Thyroid gland (tissue), 4 donors: Measurements from ENCODE around the gene DYNLT1. TPM values are rescaled to one million over a fixed set of nuclear protein-coding genes. Genes with fewer than 3 reads are reported as not detected.
A peak's percentile ranks its signal among the peaks of the same experiment; 100 is the strongest.

Source experiments
- DNase-seq, 2 donors: peaks; one replicate each; pipeline ENCODE4 v3.0.0-alpha.2; 2019
- H3K27ac ChIP-seq, 3 donors: fragments of 200-600 bp; sonication (generic); 1 replicate in 2 of 3; 2 replicates in 1 of 3; pipeline ENCODE4 v1.5.1; 2016 to 2019; ENCODE audit warnings: mild to moderate bottlenecking in 1 of 3, moderate library complexity in 1 of 3
- H3K27me3 ChIP-seq: fragments of 200-600 bp; sonication (generic); one replicate; pipeline ENCODE4 v1.5.1; 2019
- H3K36me3 ChIP-seq, 2 donors: fragments of 200-600 bp; sonication (generic); one replicate each; pipeline ENCODE4 v1.5.1; 2016 to 2019
- H3K4me1 ChIP-seq, 2 donors: fragments of 200-600 bp; sonication (generic); one replicate each; pipeline ENCODE4 v1.5.1; 2017 to 2019
- H3K4me3 ChIP-seq, 3 donors: fragments of 200-600 bp; sonication (generic); replicated peaks in 1 of 3; 1 replicate in 2 of 3; 2 replicates in 1 of 3; pipeline ENCODE4 v1.5.1; 2016; ENCODE audit warnings: mild to moderate bottlenecking in 1 of 3
- H3K9me3 ChIP-seq: fragments of 200-600 bp; sonication (generic); one replicate; pipeline ENCODE4 v1.5.1; 2017
- POLR2A ChIP-seq, 2 donors: fragments of 450-650 bp; IDR thresholded peaks; one replicate each; pipeline ENCODE4 v1.6.1; 2017; ENCODE audit warnings: antibody characterized with exemption in 2 of 2, mild to moderate bottlenecking in 2 of 2, moderate library complexity in 1 of 2
- WGBS, 2 donors: methylation state at CpG; one replicate each; pipeline ENCODE4 v1.1.5; 2017; 5-methylcytosine and 5-hydroxymethylcytosine counted together
- intact Hi-C: fragments of 100-400 bp; cut with DNase I; formaldehyde crosslinking; loops from one replicate; pipeline ENCODE4 v1.15.1; 2023
- total RNA-seq, 4 donors: library from RNA; depleted of rRNA; stranded (reverse); fragments of >200 nt; gene quantifications; one replicate each; pipeline ENCODE4 v1.2.3, GENCODE V29; 2016
- TF ChIP-seq, protein P1 (sequence below), 6 experiments: fragments of 200-600 bp in 3 of 6; fragments of 450-650 bp in 3 of 6; sonication (generic) in 3 of 6; IDR thresholded peaks; one replicate each; pipeline ENCODE4 v1.5.1; 2016 to 2019; ENCODE audit warnings: antibody characterized with exemption in 6 of 6, mild to moderate bottlenecking in 2 of 6, inconsistent platforms in 1 of 6, moderate library complexity in 1 of 6

DYNLT1 gene
- total RNA-seq, 4 donors from 2014 or later: 76.6 to 113 (median 93.4) TPM

DNA sequence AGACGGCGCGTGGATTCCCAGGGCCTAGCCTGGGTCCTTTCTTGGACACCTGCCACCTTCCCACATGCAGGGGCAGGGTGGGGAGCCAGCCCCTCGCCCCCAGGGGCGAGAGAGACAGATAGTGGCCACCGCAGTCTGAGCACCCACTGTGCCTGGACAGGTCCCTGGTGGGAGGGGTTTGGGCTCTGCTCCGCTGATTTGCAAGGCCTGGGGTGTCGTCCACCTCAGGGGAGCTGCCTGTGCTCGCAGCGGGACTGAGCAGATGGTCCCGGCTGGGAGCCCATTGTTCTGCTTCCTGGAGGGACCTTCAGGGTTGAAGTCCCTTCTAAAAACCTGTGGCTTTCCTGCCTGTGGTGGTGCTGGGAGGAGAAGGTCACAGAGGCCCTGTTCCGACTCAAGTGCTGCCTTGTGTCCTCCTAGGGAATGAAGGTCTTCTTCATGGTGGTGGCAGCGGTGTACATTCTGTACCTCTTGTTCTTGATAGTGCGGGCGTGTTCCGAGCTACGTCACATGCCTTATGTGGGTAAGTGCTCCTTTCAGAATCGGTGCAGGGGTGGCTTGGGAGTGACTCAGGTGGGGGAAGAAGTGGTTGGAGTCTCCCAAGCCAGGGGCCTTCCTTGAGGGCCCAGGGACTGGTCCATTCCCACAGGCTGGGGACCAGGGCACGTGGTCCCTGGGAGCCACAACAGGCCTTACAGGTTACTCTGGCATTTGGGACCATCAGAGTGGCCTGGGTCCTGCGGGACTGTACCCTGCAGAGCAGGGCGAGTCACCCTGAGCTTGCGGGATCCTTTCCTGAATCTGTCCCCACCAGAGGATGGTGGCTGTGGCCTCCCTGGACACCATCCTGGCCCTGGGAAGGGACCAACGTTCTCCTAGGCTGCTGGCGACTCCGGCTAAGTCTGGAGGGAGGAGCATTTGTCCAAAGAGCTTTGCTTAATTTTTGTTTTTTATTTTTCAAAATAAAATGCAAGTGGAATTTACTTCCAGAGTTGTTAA is 19.6 kb downstream of the DYNLT1 start:
- H3K4me1 ChIP-seq: peaks cover 22 to 23% of the 10 kb centered on the region in 2 donors
- no peaks in the 10 kb centered on the region for H3K27me3 ChIP-seq
- H3K27ac ChIP-seq: peak overlapping the region; percentile 56 to 86 (median 85)
- H3K36me3 ChIP-seq: no peaks in the 10 kb centered on the region
- no peak overlapping the region for H3K4me3 ChIP-seq
- TF ChIP-seq, protein P1, sequence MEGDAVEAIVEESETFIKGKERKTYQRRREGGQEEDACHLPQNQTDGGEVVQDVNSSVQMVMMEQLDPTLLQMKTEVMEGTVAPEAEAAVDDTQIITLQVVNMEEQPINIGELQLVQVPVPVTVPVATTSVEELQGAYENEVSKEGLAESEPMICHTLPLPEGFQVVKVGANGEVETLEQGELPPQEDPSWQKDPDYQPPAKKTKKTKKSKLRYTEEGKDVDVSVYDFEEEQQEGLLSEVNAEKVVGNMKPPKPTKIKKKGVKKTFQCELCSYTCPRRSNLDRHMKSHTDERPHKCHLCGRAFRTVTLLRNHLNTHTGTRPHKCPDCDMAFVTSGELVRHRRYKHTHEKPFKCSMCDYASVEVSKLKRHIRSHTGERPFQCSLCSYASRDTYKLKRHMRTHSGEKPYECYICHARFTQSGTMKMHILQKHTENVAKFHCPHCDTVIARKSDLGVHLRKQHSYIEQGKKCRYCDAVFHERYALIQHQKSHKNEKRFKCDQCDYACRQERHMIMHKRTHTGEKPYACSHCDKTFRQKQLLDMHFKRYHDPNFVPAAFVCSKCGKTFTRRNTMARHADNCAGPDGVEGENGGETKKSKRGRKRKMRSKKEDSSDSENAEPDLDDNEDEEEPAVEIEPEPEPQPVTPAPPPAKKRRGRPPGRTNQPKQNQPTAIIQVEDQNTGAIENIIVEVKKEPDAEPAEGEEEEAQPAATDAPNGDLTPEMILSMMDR (IDR thresholded peaks at IDR 0.05): no peak
- TF ChIP-seq POLR2A (IDR thresholded peaks at IDR 0.05): no peak
- DNase-seq: peak in 1 of 2 donors; percentile 29
- no peaks in the 10 kb centered on the region for H3K9me3 ChIP-seq
- WGBS, 2 donors: 94 to 95% methylated on average over 22 to 25 of the region's 25 CpGs
- intact Hi-C loops: no loop called here

DNA sequence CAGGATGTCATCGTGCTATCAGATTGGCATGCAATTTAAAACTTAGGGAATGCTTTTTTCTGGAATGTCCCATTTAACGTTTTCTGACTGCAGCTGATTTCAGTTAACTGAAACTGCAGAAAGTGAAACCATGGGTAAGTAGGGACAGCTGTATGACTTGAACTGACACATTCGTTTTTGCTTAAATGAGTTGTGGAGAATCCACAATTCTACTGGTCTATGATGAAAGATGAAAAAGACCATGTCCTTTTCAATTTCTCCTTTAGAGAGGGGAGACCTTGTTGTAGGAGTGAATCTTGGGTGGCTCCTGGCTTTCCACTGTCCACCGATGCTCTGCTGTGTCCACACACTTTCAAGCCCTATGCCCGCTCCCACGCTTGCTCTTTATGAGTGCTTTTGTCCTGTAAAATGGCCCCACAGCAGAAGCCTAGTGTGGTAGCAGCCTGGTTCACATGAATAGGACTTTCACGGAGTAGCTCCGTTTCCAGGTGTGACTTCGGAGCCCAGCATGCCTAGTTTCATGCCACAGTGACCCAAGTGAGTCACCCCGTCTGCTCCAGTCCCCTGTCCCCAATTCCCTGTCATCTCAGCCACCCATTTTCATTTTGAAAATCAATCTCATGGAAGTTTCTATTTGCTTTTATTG is 21.9 kb downstream of the DYNLT1 start:
- Histone ChIP-seq H3K4me1 (peaks cover 22 to 26% of the 10 kb centered on the region in 2 donors), H3K36me3 (no peaks in the 10 kb centered on the region)
- no peak for DNase-seq

DNA sequence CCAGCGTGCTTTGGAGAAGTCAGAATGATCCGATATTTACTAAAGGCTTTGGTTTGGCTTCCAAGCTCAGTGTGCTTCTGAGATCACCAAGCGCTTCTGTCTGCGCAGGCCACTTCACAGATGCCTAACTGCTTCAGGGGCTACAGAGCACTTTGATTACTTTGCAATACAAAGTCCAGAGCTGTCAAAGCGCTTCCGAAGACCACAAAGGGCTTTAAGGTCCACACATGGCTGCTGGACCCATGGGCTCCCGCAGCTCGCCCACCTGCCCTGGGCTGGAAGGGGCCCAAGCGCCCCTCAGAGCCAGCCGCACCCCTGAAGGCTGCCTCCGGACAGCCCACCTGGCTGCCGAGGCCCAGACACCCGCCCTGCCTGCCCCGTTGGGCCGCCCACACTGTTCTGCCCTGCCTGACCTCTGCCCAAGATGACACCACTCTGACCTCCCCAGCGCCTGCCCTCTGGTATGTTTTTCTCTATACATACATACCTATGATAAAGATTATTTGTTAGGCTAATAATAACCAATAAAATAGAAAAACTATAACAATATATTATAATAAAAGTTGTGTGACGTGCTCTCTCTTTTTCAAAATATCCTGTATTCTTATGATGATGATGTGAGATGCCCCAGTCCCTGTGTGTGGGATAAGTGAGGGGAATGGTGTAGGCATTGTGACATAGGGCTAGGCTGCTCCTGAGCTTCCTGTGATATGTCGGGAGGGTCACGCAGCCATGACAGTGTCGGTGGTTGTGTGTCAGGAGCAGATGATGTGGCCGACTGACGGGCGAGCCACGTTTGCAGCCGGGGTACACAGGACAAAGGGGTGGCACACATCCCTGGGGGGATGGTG is 22.6 kb downstream of the DYNLT1 start:
- TF ChIP-seq POLR2A (IDR thresholded peaks at IDR 0.05): no peak
- TF ChIP-seq, protein P1 (IDR thresholded peaks at IDR 0.05): no peak
- Histone ChIP-seq H3K36me3 (no peaks in the 10 kb centered on the region), H3K27ac (no peak overlapping the region), H3K9me3 (no peaks in the 10 kb centered on the region), H3K4me1 (peaks cover 22 to 26% of the 10 kb centered on the region in 2 donors), H3K27me3 (no peaks in the 10 kb centered on the region), H3K4me3 (no peak overlapping the region)
- 93 to 96% methylated on average over 21 to 22 of the region's 25 CpGs for WGBS, 2 donors
- no peak for DNase-seq
- intact Hi-C loops: no loop called here

More for the DNA sequence above, 21.9 kb downstream of the DYNLT1 start:
- no peak overlapping the region for H3K4me3 ChIP-seq
- intact Hi-C loops: no loop called here
- TF ChIP-seq, protein P1 (IDR thresholded peaks at IDR 0.05): no peak
- no peak for TF ChIP-seq POLR2A (IDR thresholded peaks at IDR 0.05)
- H3K27me3 ChIP-seq: no peaks in the 10 kb centered on the region
- 94% methylated on average over 10 of the region's 10 CpGs for WGBS, 2 donors
- peak overlapping the region in 2 of 3 donors; percentile 85 to 86 for H3K27ac ChIP-seq
- no peaks in the 10 kb centered on the region for H3K9me3 ChIP-seq

- H3K9me3 ChIP-seq: no peaks in the 10 kb centered on the region
- H3K27me3 ChIP-seq: no peaks in the 10 kb centered on the region
- H3K27ac ChIP-seq: no peak overlapping the region
- H3K4me1 ChIP-seq: peaks cover 22 to 23% of the 10 kb centered on the region in 2 donors
- intact Hi-C loops: no loop called here
- H3K36me3 ChIP-seq: no peaks in the 10 kb centered on the region
- DNase-seq: no peak
- WGBS, 2 donors: 86 to 88% methylated on average over 13 of the region's 13 CpGs
- no peak overlapping the region for H3K4me3 ChIP-seq
- TF ChIP-seq POLR2A (IDR thresholded peaks at IDR 0.05): no peak
- TF ChIP-seq, protein P1 (IDR thresholded peaks at IDR 0.05): no peak
Observed at GRCh38 chr6:158620963-158621693, 23.4 kb downstream of the DYNLT1 start.
